ENCODE results near the gene PPP2R2B.

PPP2R2B gene

GRCh38 chr5:146781157-146781556, 97.4 kb downstream of the PPP2R2B start:
- no peak for DNase-seq (ENCODE audit: low read depth in 2 of 2)

GRCh38 chr5:146779211-146779869, 99.2 kb downstream of the PPP2R2B start:
- DNase-seq (ENCODE audit: low read depth in 2 of 2) = no peak

GRCh38 chr5:146778795-146779194, 99.8 kb downstream of the PPP2R2B start:
- no peak for DNase-seq (ENCODE audit: low read depth in 2 of 2)

- no peak for DNase-seq (ENCODE audit: low read depth in 2 of 2)
Measured at GRCh38 chr5:146778261-146778660, 100.3 kb downstream of the PPP2R2B start.

GRCh38 chr5:146772881-146773466, 105.6 kb downstream of the PPP2R2B start:
- DNase-seq (ENCODE audit: low read depth in 2 of 2) = no peak

- DNase-seq (ENCODE audit: low read depth in 2 of 2) = no peak
Measured at GRCh38 chr5:146770980-146771379, 107.6 kb downstream of the PPP2R2B start.

- DNase-seq (ENCODE audit: low read depth in 2 of 2) = no peak
Measured at GRCh38 chr5:146770546-146770945, 108.0 kb downstream of the PPP2R2B start.

GRCh38 chr5:146767534-146767933, 111.0 kb downstream of the PPP2R2B start:
- DNase-seq (ENCODE audit: low read depth in 2 of 2) = no peak

- DNase-seq (ENCODE audit: low read depth in 2 of 2) = peak in 1 of 2 experiments; percentile 6
Measured at GRCh38 chr5:146766013-146766412, 112.5 kb downstream of the PPP2R2B start.

GRCh38 chr5:146765089-146765832, 113.3 kb downstream of the PPP2R2B start:
- DNase-seq (ENCODE audit: low read depth in 2 of 2) = peak; percentile 6 to 15

GRCh38 chr5:146762830-146763229, 115.7 kb downstream of the PPP2R2B start:
- DNase-seq (ENCODE audit: low read depth in 2 of 2) = no peak

GRCh38 chr5:146761811-146762210, 116.7 kb downstream of the PPP2R2B start:
- no peak for DNase-seq (ENCODE audit: low read depth in 2 of 2)

- no peak for DNase-seq (ENCODE audit: low read depth in 2 of 2)
Measured at GRCh38 chr5:146758938-146759337, 119.6 kb downstream of the PPP2R2B start.

- no peak for DNase-seq (ENCODE audit: low read depth in 2 of 2)
Measured at GRCh38 chr5:146758076-146758475, 120.5 kb downstream of the PPP2R2B start.

GRCh38 chr5:146756546-146756945, 122.0 kb downstream of the PPP2R2B start:
- no peak for DNase-seq (ENCODE audit: low read depth in 2 of 2)

- no peak for DNase-seq (ENCODE audit: low read depth in 2 of 2)
Measured at GRCh38 chr5:146755793-146756192, 122.8 kb downstream of the PPP2R2B start.

GRCh38 chr5:146754621-146755020, 123.9 kb downstream of the PPP2R2B start:
- no peak for DNase-seq (ENCODE audit: low read depth in 2 of 2)

- no peak for DNase-seq (ENCODE audit: low read depth in 2 of 2)
Measured at GRCh38 chr5:146753641-146754040, 124.9 kb downstream of the PPP2R2B start.

- no peak for DNase-seq (ENCODE audit: low read depth in 2 of 2)
Measured at GRCh38 chr5:146751781-146752401, 126.7 kb downstream of the PPP2R2B start.

- DNase-seq (ENCODE audit: low read depth in 2 of 2) = no peak
Measured at GRCh38 chr5:146751054-146751453, 127.5 kb downstream of the PPP2R2B start.

- no peak for DNase-seq (ENCODE audit: low read depth in 2 of 2)
Measured at GRCh38 chr5:146748533-146748932, 130.0 kb downstream of the PPP2R2B start.

- DNase-seq (ENCODE audit: low read depth in 2 of 2) = no peak
Measured at GRCh38 chr5:146745931-146746577, 132.5 kb downstream of the PPP2R2B start.

Measured in fibroblast of skin of left biceps (primary cell).